ENCODE measurements around the gene PACSIN3.

The PACSIN3 gene

DNA sequence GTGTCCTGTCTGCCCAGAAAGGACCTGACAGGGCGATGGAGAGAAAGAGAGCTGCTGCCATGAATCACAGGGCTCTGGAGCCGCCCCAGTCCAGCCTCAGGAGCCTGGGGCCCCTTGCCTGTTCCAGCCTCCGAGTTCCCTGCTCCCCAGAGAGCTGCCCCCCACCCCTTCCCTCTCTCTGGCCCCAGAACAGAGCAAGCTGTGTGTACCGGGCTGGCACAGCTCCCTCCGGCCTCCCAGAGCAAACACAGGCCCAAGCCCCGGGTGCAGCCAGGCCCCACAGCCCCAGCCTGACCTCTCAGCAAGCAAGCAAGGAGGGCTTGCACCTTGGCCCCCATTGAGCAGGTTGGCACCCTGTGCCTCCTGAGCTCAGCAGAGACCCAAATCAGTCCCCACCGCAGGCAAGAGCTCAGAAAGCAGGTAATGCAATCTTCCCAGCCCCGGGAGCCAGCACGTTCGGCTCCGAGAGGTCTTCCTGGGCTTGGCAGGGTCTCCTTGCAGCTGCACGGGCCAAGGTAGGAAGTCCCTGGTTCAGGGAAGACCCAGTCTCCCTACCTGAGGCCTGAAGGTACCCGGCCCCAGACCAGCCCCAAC is 1.4 kb downstream of the PACSIN3 start:
- H3K4me3 ChIP-seq (ENCODE audit: low read length) = peak overlapping the region; percentile 64
- no peak for DNase-seq (ENCODE audit: low read depth)
- TF ChIP-seq CTCF (conservative IDR thresholded peaks at IDR 0.05; ENCODE audit: low read length) = no peak

DNA sequence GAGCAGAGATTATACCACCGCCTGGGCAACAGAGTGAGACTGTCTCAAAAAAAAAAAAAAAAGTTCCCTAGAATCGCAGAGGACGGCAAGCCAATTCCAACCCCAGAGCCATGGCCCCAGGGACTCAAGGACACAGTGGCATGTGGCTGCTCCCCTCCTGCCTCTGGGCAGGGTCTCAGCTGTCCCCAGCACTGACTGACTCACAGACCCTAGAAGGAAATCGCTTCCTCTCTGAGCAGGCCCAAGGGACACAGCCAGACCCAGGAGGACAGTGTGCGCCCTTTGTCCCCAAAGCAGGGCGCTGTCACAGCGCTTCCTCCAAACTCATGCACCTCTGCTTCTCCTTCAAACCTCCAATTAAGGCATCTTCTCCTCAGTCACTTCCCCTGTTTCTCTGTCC is 2.3 kb downstream of the PACSIN3 start:
- no peak for DNase-seq (ENCODE audit: low read depth)

DNA sequence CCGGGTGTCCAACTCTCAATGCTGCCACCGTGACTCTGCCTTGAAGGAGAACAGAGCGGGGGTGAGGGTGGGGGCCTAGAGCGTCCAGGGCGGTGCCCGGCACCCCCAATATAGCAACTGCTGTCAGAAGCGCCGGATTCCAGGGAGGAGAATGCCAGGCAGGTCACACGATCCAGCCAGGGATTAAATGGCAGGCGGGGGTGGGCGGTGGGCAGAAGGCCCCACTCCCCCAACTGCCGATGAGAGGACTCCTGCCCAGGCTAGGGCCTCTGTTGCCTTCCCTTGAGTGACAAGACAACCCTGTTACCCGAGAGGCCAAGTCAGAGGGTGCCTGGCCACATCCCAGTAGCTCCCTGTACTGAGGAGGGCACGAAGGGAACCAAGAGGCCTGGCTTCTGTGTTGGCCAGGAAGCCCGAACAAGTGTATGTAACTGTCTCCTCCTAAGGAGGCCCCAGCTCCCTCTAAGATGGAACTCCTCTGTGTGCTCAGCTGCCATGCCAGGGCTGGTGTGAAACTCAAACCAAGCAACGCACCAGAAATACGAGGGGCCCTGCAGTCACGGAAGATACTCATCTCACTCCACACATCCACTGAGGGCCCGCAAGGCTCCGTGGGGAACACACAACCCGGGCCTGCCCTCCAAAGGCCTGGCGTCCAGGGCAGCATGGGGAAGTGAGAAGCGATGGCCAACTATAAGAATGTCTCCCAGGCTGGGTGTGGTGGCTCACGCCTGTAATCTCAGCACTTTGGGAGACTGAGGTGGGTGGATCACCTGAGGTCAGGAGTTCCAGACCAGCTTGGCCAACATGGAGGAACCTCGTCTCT is 3.0 kb downstream of the PACSIN3 start:
- DNase-seq (ENCODE audit: low read depth) = no peak
- H3K4me3 ChIP-seq (ENCODE audit: low read length) = no peak overlapping the region
- TF ChIP-seq CTCF (conservative IDR thresholded peaks at IDR 0.05; ENCODE audit: low read length) = no peak

More for the DNA sequence above, 2.3 kb downstream of the PACSIN3 start:
- no peak overlapping the region for H3K4me3 ChIP-seq (ENCODE audit: low read length)
- TF ChIP-seq CTCF (conservative IDR thresholded peaks at IDR 0.05; ENCODE audit: low read length) = no peak

- no peak for DNase-seq (ENCODE audit: low read depth)
- no peak for TF ChIP-seq CTCF (conservative IDR thresholded peaks at IDR 0.05; ENCODE audit: low read length)
- H3K4me3 ChIP-seq (ENCODE audit: low read length) = no peak overlapping the region
Observed at GRCh38 chr11:47182380-47182779, 3.9 kb downstream of the PACSIN3 start.

DNA sequence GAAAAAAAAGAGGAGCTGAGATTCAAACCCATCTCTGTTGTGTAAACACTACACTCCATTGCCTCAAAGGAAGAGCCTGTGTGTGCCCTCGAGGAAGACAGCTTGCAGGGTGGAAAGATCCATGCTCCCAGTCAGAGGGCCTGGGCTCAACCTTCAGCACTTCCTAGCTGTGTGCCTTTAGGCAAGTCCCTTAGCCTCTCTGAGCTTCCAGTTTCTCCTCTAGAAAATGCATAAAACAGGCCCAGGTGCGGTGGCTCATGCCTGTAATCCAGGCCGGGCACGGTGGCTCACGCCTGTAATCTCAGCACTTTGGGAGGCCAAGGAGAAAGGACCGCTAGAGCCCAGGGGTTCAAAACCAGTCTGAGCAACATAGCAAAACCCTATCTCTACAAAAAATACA is 5.0 kb downstream of the PACSIN3 start:
- no peak overlapping the region for H3K4me3 ChIP-seq (ENCODE audit: low read length)
- no peak for TF ChIP-seq CTCF (conservative IDR thresholded peaks at IDR 0.05; ENCODE audit: low read length)
- DNase-seq (ENCODE audit: low read depth) = no peak

DNA sequence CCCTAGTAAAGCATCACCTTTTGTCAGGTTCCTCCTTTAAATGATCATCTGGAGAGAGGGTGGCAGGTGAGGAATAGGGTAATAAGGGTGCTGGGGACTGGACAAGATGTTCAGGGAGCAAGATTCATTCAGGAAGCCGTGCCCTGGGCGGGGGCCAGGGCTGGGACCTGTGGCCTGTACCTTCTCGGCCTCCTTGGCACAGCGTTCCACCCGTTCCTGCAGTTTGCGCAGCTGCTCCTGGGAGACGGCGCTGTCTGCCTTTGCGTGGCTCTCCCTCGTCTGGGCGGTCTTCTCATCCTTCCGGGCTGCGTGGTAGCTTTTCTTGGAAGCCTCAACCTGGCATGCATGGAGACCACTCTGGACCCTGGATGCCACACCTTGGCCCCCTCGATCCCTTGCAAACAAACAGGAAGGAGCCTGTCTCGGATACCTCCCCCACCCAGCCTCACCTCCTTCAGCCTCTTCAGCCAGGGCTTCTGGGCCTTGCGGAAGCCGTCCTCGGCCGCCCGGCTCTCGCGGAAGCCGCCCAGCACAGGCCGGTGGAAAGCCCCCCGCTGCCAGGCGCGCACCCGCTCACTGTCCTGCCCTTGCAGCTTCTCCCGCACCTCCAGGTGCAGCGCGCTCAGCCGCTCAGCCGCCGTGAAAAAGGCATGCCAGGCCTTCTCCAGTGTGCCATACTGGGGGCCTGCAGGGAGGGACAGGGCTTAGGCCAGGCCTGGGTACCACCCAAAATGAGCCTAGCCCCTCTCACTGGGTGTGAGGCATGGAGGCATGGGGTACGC is 6.0 kb downstream of the PACSIN3 start:
- DNase-seq (ENCODE audit: low read depth) = no peak
- H3K4me3 ChIP-seq (ENCODE audit: low read length) = no peak overlapping the region
- TF ChIP-seq CTCF (conservative IDR thresholded peaks at IDR 0.05; ENCODE audit: low read length) = no peak

All from AG10803 (cell line).